GM18526 (cell line): Measurements from ENCODE around the gene KRTAP5-9.
"Not testable (repeated sequence)": the region's sequence is repeated elsewhere in the genome, so short reads cannot be mapped to it uniquely, and the experiment has no call there.

Source experiments
- POLR2A ChIP-seq: IDR thresholded peaks from 3 replicates; pipeline ENCODE4 v1.6.1; 2011; ENCODE audit not compliant: insufficient read length; ENCODE audit errors: extremely low read depth

Gene KRTAP5-9

GRCh38 chr11:71525938-71526495 lies 22.2 kb upstream of the KRTAP5-9 start:
- TF ChIP-seq POLR2A, result no peak

DNA sequence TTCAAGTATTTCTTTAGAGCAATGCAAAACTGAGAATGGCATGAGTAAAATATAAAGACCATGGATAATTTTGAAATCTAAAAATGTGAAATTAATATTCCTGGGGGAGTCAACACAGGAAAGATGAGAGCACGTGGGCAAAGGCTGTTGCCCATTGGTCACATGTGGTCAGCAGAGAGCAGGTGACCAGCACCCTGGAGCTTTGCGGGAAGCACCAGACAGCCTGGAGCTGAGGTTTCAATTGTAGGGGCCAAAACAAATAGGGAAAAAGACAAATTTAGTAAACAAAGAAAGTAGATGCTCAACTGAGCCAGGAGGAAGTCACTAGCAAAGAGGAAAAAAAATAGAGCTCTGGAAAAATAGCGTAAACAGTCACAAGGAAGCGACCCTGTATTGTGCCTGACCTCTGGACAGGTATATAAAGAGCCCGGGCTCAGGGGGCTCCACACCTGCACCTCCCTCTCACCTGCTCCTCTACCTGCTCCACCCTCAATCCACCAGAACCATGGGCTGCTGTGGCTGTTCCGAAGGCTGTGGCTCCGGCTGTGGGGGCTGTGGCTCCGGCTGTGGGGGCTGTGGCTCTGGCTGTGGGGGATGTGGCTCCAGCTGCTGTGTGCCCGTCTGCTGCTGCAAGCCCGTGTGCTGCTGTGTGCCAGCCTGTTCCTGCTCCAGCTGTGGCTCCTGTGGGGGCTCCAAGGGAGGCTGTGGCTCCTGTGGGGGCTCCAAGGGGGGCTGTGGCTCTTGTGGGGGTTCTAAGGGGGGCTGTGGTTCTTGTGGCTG lies 21.2 kb upstream of the KRTAP5-9 start, which contains the start of gene KRTAP5-7:
Gene KRTAP5-7 (plus strand): TSS at position 472 of the 780 bp plus-strand sequence. CDS start 34 bp downstream, at position 506.
- not testable (repeated sequence) for TF ChIP-seq POLR2A

DNA sequence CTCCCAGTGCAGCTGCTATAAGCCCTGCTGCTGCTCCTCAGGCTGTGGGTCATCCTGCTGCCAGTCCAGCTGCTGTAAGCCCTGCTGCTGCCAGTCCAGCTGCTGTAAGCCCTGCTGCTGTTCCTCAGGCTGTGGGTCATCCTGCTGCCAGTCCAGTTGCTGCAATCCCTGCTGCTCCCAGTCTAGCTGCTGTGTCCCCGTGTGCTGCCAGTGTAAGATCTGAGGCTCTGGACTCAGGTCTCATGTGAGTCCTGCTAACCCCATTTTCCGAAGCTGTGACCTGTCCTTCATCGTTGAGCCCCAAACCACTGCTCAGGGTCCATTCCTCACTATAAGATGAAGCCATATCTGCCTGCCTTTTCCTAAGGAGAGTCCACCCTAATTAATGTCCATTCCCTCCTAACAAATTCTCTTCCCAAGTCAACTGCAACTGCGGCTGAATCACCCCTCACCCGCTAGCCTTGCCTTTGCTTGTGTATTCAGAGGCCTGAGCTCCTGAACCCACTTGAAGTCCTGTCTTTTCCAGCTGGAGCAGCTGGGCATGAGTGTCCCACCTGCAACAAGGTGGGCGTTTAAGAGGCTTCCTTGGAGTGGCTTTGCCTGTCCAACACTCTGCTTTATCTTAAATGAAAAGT lies 20.5 kb upstream of the KRTAP5-9 start:
- no peak for TF ChIP-seq POLR2A

GRCh38 chr11:71530602-71531001 lies 17.6 kb upstream of the KRTAP5-9 start:
- no peak for TF ChIP-seq POLR2A

DNA sequence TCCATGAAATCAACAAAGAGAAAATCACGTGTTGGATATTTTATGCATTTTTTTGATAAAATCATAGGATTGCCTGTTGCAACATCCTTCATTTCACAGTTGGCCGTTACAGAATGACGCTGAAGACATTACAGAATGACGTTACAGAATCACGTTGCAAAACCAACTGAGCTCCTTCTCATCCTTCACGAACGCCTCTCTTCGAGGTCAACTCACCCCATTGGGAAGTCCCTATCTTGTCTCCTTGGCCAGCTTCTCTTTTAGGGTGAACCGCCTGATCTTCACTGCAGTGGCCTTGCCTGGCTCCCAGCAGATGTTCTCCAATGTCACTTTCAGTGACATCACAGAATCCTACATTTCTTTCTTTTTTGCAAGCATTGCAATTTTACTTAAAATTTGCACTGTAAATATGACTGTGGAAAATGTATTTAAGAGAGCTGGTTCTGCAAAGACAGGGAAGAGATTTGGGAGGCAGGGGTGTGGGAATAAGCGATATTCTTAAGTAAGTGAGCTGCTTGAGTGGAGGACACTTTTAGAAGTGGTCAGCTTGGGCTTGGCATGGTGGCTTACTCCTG lies 16.1 kb upstream of the KRTAP5-9 start:
- no peak for TF ChIP-seq POLR2A

GRCh38 chr11:71535825-71536224 lies 12.4 kb upstream of the KRTAP5-9 start:
- no peak for TF ChIP-seq POLR2A

- no peak for TF ChIP-seq POLR2A
These were observed 10.7 kb upstream of the KRTAP5-9 start for GRCh38 chr11:71537537-71537936.

- TF ChIP-seq POLR2A, result not testable (repeated sequence)
These were observed 10.1 kb upstream of the KRTAP5-9 start, which contains the start of gene KRTAP5-8 for GRCh38 chr11:71537977-71538665. Gene KRTAP5-8, plus strand, starts transcription at chr11:71538025. Its CDS starts 31 bp downstream, at chr11:71538056.

- no peak for TF ChIP-seq POLR2A
These were observed 9.6 kb upstream of the KRTAP5-9 start for GRCh38 chr11:71538666-71538990.

DNA sequence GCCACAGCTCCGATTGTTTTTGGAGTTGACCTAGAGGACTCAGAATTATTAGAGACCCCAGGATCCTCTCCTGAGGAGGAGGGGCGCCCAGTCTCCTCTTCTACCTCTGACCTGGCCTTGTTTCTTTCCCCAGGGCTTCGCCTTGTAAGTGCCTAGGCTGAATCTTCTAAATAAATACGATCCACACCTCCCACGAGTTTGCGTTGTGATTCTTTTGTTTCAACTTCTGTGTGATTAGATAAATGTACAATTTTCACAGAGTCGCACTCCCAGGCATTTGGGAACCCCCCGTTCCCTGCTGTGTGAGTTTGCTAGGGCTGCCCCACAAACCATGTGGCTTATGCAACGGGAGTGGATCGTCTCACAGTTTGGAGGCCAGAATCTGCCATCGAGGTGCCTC lies 9.2 kb upstream of the KRTAP5-9 start:
- TF ChIP-seq POLR2A, result no peak

DNA sequence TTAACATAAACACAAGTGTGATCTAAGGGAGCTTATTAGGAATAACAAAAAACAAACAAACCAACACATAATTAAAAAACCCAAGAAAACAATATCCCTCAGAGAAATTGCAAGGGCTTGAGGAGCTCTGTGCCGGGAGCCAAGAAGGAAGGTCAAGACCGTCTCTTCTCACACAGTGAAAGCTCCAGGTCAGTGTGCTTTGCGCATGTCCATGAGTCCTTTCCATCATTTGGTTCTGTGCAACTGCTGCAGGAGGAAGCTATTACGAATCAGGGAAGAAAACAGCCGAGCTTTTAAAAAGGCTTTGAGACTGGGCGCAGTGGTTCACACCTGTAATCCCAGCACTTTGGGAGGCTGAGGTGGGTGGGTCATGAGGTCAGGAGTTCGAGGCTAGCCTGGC lies 5.8 kb upstream of the KRTAP5-9 start:
- no peak for TF ChIP-seq POLR2A

- no peak for TF ChIP-seq POLR2A
These were observed 5.1 kb upstream of the KRTAP5-9 start for GRCh38 chr11:71542879-71543777.

DNA sequence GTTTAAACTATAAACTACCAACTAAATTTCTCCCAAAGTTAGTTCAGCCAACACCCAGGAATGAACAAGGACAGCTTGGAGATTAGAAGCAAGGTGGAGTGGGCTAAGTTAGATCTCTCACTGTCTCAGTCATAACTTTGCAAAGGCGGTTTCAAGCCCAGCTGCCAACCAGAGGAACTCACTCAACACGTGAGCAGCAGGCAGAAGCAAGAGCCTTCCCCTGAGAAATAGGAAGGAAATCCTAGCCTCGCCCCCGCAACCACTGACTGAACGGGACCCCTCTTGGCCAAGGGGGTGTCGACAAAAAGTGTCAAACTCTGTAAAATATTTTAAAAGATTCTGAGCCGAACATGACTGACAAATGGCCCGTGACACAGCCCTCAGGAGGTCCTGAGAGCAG lies 4.4 kb upstream of the KRTAP5-9 start:
- no peak for TF ChIP-seq POLR2A

DNA sequence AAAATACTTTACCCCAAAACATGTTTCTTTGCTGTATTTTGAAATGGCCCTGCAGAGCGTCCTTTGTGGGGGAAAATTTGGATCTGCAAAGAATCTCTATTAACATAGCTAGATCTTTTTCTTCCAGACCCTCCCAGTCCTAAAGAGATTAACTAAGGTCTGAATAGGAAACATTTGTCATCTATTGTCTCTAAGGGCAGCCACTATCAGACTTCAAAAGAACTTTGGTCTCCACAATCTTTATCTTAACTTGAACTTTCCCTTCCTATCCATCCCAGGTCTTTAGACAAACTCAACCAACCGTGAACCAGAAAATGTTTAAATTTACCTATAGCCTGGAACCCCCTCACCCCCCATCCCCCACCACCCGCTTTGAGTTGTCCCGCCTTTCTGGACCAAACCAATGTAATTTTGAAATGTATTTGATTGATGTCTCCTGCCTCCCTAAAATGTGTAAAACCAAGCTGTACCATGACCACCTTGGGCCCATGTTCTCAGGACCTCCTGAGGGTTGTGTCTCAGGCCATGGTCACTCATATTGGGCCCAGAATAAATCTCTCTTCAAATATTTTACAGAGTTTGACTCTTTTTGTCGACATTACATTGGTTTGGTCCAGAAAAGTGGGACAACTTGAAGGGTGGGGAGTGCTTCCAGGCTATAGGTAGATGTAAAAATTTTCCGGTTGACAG lies 3.5 kb upstream of the KRTAP5-9 start:
- TF ChIP-seq POLR2A, result no peak
